A673 (cell line): Measurements from ENCODE around the gene DENND1A.

Source experiments
- CTCF ChIP-seq: fragments of 300-800, 200-600 bp; sonication (generic); conservative IDR thresholded peaks from 2 replicates; pipeline ENCODE4 v1.5.1; 2017; ENCODE audit warnings: low read depth, mild to moderate bottlenecking, antibody characterized with exemption, low read length, moderate library complexity, mixed read lengths
- EZH2 ChIP-seq: fragments of 200-600 bp; sonication (generic); IDR thresholded peaks from 2 replicates; pipeline ENCODE4 v1.6.1; 2017; ENCODE audit warnings: borderline replicate concordance, low read depth, mild to moderate bottlenecking, mixed read lengths, antibody characterized with exemption, low read length; ENCODE audit not compliant: poor library complexity, severe bottlenecking

- TF ChIP-seq CTCF (no peak), EZH2 (no peak)
These were observed 48.3 kb downstream of the DENND1A start for GRCh38 chr9:123881604-123882003.
